BJ (cell line): Measurements from ENCODE around the gene MICAL3. TPM values are rescaled to one million over a fixed set of nuclear protein-coding genes. Genes with fewer than 3 reads are reported as not detected.

ENCODE experiments used
- CTCF ChIA-PET: fragments of 350-600 bp; formaldehyde crosslinking; extraction: SDS; loops from one replicate; lab custom pipeline; 2021; ENCODE audit warnings: antibody characterized with exemption, inconsistent platforms; lab: Yijun Ruan, JAX
- POLR2A ChIA-PET: fragments of 300-600 bp; sonication (Branson Sonifier 250); formaldehyde crosslinking; extraction: SDS; loops from one replicate; lab custom pipeline; 2021; ENCODE audit warnings: antibody characterized with exemption; lab: Charles Lee
- DNase-seq: peaks from one replicate; pipeline ENCODE4 v3.0.0-alpha.2; 2011; ENCODE audit warnings: low read depth
- H3K27me3 ChIP-seq: 2 replicates; pipeline ENCODE4 v1.6.0; 2011; ENCODE audit warnings: low read length; ENCODE audit not compliant: control insufficient read depth, insufficient read depth
- H3K36me3 ChIP-seq: 2 replicates; pipeline ENCODE4 v1.5.1; 2011; ENCODE audit warnings: low read length; ENCODE audit not compliant: control insufficient read depth, insufficient read depth
- H3K4me3 ChIP-seq: 2 replicates; pipeline ENCODE4 v1.5.1; 2011; ENCODE audit warnings: low read depth, mild to moderate bottlenecking, control low read depth, low read length
- polyA plus RNA-seq: library from polyadenylated mRNA; depleted of rRNA; stranded (reverse); fragments of >200 nt; gene quantifications from 2 replicates; pipeline ENCODE4 v1.2.3, GENCODE V29; 2011
- TF ChIP-seq, protein P1 (sequence below): IDR thresholded peaks from 2 replicates; pipeline ENCODE4 v1.5.1; 2011; ENCODE audit warnings: low read depth, mild to moderate bottlenecking, control low read depth, inconsistent platforms, low read length, moderate library complexity; ENCODE audit not compliant: insufficient read depth

Gene MICAL3
- polyA plus RNA-seq, 1 experiment: 16.4 TPM

DNA sequence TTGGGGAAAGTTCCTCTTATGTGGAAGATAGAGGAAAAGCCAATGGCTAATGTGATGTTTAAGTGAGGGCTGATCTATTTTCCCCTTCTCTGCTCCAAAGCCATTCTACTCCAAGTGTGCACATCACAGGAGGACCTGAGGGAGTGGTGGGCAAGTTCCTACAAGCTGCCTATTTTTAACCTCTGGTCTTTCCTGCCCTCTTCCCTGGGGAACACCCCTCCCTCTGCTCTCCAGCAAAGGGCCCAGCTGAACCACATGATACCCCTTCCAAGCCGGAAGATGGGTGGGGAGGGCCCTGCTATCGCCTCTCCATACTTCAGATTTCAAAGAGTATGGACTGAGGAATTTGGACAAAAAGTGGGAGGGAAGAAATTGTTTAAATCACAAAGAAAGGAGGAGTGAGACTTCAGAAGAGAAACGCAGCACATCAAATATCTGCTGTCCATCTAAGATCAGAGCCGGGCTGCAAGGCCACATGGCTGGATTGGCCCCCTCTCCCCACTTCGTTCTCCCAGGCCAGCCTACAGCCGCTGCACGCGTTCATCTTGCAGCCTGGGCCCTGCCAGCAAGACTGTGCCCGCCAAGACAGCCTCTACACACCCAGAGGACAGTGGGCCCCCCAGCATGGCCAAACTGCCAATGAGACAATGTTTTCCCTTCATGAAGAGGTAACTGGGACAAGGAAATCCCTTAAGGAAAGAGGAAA, 77.5 kb downstream of the MICAL3 start:
- POLR2A ChIA-PET: no interaction called here
- Histone ChIP-seq H3K27me3 (no peaks in the 10 kb centered on the region), H3K4me3 (no peak overlapping the region), H3K36me3 (no peaks in the 10 kb centered on the region; the same call in 1 of the 2 replicates)
- DNase-seq: no peak
- TF ChIP-seq, protein P1, sequence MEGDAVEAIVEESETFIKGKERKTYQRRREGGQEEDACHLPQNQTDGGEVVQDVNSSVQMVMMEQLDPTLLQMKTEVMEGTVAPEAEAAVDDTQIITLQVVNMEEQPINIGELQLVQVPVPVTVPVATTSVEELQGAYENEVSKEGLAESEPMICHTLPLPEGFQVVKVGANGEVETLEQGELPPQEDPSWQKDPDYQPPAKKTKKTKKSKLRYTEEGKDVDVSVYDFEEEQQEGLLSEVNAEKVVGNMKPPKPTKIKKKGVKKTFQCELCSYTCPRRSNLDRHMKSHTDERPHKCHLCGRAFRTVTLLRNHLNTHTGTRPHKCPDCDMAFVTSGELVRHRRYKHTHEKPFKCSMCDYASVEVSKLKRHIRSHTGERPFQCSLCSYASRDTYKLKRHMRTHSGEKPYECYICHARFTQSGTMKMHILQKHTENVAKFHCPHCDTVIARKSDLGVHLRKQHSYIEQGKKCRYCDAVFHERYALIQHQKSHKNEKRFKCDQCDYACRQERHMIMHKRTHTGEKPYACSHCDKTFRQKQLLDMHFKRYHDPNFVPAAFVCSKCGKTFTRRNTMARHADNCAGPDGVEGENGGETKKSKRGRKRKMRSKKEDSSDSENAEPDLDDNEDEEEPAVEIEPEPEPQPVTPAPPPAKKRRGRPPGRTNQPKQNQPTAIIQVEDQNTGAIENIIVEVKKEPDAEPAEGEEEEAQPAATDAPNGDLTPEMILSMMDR: no peak
- CTCF ChIA-PET: no interaction called here

DNA sequence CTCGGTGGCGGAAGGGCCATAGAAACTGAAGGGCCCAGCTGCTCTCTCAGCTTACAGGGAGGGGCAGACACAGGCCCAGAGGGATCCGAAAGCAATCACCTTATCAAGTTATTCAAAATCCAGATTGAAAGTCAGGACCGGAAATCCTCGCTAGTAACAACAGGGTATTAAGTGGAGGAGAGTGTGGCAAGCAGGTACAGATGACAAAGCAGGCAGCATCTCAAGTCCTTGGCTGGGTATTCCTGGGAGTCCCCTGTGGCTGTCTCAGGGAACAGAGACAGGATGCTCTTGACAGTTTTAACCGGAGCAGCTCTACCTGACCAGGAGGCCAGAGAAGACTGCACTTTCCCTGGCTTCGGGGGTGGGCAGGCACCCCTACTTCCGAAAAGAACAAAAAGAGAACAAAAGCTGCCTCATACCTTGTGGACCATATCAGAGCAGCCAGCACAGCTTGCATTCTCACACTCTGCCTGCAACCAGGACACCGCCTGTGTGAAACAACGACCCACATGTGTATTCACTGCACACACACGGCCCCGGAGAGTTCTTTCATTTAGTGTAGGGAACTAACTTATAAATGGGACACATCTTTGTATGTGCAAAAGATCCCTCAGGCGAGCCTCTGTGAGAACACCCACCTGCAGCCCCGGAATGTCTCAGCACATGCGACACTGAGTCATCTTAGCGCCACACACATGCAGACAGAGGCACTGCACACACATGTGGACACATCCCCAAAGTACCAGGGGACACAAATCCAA, 78.3 kb downstream of the MICAL3 start:
- Histone ChIP-seq H3K36me3 (no peaks in the 10 kb centered on the region; the same call in 1 of the 2 replicates), H3K27me3 (no peaks in the 10 kb centered on the region), H3K4me3 (no peak overlapping the region)
- ChIA-PET CTCF (no interaction called here), POLR2A (no interaction called here)
- DNase-seq: no peak
- TF ChIP-seq, protein P1: no peak

DNA sequence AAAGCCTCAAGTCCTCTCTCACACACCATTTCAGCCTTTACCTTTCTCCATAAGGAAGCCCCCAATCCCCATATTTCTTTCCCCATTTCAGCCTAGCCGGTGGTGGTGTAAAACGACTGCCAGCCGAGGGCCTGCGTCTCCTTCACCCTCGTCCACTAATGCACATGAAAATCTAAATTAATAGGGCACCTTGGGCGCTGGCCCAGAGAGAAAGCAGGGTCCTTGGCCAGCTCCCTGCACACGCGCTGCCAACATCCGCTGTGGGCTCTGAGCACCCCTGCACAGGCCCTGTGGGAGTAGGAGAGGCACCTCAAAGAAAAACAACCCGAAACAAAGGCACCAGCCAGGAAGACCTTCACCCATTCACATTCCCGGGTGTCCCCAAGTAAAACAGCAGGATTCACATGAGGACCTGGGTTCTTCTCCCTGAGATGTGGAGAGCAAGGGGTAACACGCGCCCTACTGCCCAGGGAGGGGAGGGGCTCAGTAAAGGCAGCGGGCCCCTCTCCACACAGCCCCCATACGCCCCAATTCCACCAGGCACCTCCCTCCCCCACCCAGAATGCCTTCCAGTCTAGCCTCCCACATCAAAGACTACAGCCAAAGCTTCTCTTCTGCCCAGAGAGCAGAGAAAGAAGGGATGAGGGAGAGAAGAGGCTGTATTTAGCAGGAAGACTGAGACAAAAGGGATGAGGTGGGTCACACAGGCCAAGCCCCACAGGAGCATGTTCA, 79.0 kb downstream of the MICAL3 start:
- ChIA-PET POLR2A (no interaction called here), CTCF (no interaction called here)
- Histone ChIP-seq H3K36me3 (no peaks in the 10 kb centered on the region; the same call in 1 of the 2 replicates), H3K27me3 (no peaks in the 10 kb centered on the region), H3K4me3 (no peak overlapping the region)
- TF ChIP-seq, protein P1: no peak
- no peak for DNase-seq

DNA sequence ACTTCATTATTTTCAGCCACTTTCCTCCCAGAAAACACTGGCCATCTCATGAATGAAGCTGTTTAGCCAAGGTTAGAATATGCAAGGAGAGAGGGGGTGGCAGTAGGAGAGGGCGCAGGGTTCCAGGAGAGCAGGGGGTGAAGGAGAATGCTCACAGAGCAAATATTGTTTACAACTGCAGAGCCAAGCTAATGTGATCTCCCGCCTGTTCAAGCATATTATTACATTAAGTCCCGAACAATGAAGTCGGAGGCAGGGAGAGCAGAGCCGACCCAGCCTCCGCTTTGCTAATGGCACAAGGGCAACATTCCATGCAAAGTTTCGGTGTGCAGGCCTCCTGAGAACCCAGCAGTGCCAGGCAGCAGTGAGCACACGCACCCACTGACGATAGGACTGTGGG, 80.1 kb downstream of the MICAL3 start:
- ChIA-PET POLR2A (no interaction called here), CTCF (interaction anchor here (0.5 to 0.7 kb wide), 2 partner anchors 27 to 318 kb away, joined by 3 to 4 read pairs; no protein-coding TSS in a partner anchor)
- no peak overlapping the region for H3K4me3 ChIP-seq
- TF ChIP-seq, protein P1: no peak
- DNase-seq: no peak
- no peaks in the 10 kb centered on the region for H3K27me3 ChIP-seq
- H3K36me3 ChIP-seq: no peaks in the 10 kb centered on the region; the same call in 1 of the 2 replicates
